ENCODE measurements around the gene SLC22A13. TPM values are rescaled to one million over a fixed set of nuclear protein-coding genes. Genes with fewer than 3 reads are reported as not detected.

The SLC22A13 gene
- total and polyA plus RNA-seq, 10 of the 15 experiments (the other 5 are each of a cell fraction or from before 2014, with no cell fraction given): 0.03 to 0.19 (median 0.11) TPM; not detected in 5

DNA sequence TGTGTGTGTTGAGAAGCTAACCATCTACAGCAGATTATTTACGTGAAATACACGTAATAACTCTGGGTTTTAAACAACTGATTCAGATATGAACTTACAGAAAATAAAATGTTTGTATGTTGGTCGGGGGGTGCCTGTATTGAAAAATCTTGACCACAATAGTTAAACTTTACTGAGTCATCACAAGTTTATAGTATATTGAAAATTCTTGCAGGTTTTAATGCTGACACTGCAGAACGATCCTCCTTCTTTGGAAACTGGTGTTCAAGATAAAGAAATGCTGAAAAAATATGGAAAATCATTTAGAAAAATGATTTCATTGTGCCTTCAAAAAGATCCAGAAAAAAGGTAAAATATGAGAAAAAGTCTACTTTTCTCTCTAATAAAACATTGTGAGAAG is 41.3 kb upstream of the SLC22A13 start:
- no peaks in the 10 kb centered on the region for H3K79me2 ChIP-seq (ENCODE audit: control insufficient read depth, insufficient read depth, low read length)
- no peak for DNase-seq (ENCODE audit: low read depth, low spot score)
- no peak overlapping the region for H3K27ac ChIP-seq (ENCODE audit: control insufficient read depth, insufficient read depth)
- no peaks in the 10 kb centered on the region for H3K4me1 ChIP-seq (ENCODE audit: control insufficient read depth, insufficient read depth, low read length)
- H2AFZ ChIP-seq (ENCODE audit: control insufficient read depth, low read depth, low read length): no peak overlapping the region
- no peak overlapping the region for H3K9ac ChIP-seq (ENCODE audit: control insufficient read depth, insufficient read depth, low read length)
- ChIA-PET RAD21 (ENCODE audit: unreplicated experiment) (interaction anchor here (1.3 kb wide), 1 partner anchor 60 kb away, joined by 3 read pairs; the partner anchor contains the start of gene OXSR1), CTCF (interaction anchor here (1.0 to 1.1 kb wide), 2 partner anchors 53 to 87 kb away, joined by 3 read pairs; partner anchors contain the start of gene ACAA1), POLR2A (no interaction called here), SMC1A (ENCODE audit: uncharacterized antibody, unreplicated experiment) (interaction anchor here (1.2 to 1.9 kb wide), 2 partner anchors 13 to 93 kb away, joined by 4 to 7 read pairs; no protein-coding TSS in a partner anchor)
- H4K20me1 ChIP-seq (ENCODE audit: control insufficient read depth, insufficient read depth): no peaks in the 10 kb centered on the region
- H3K36me3 ChIP-seq (ENCODE audit: control insufficient read depth in 2 of 2, insufficient read depth in 2 of 2, low read length in 1 of 2): peaks cover 5 to 18% of the 10 kb centered on the region in 2 experiments; a peak in 2 of 4 replicates
- H3K4me2 ChIP-seq (ENCODE audit: control insufficient read depth, insufficient read depth): no peak overlapping the region
- in situ Hi-C loops (cut with MboI): no loop called here
- no peak for ATAC-seq
- H3K27me3 ChIP-seq (replicated peaks in 1 of 2; ENCODE audit: control insufficient read depth in 2 of 2, insufficient read depth in 2 of 2, low read length in 1 of 2): no peaks in the 10 kb centered on the region
- no peaks in the 10 kb centered on the region for H3K9me3 ChIP-seq (replicated peaks; ENCODE audit: control insufficient read depth, insufficient read depth, low read length)
- no peak for FAIRE-seq
- H3K4me3 ChIP-seq: no peak overlapping the region
- intact Hi-C loops (cut with micrococcal nuclease; ENCODE audit: unreplicated experiment): no loop called here
- WGBS (ENCODE audit: insufficient coverage, insufficient replicate concordance, low lambda C conversion rate, missing lambda C conversion rate): 88% methylated on average over 4 of the region's 4 CpGs
- no TSS peak for BruUV-seq (replicated peaks)
- TF ChIP-seq, protein P1, sequence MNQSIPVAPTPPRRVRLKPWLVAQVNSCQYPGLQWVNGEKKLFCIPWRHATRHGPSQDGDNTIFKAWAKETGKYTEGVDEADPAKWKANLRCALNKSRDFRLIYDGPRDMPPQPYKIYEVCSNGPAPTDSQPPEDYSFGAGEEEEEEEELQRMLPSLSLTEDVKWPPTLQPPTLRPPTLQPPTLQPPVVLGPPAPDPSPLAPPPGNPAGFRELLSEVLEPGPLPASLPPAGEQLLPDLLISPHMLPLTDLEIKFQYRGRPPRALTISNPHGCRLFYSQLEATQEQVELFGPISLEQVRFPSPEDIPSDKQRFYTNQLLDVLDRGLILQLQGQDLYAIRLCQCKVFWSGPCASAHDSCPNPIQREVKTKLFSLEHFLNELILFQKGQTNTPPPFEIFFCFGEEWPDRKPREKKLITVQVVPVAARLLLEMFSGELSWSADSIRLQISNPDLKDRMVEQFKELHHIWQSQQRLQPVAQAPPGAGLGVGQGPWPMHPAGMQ (IDR thresholded peaks at IDR 0.05; ENCODE audit: borderline replicate concordance): no peak
- TF ChIP-seq CREM (IDR thresholded peaks at IDR 0.05; ENCODE audit: low read depth) (no peak), NR2F1 (conservative IDR thresholded peaks at IDR 0.05) (no peak), RAD21 (IDR thresholded peaks at IDR 0.05; ENCODE audit: insufficient read depth, low read depth, low read length) (no peak), MYB (IDR thresholded peaks at IDR 0.05; ENCODE audit: borderline replicate concordance, low read depth, low read length) (no peak), MEF2B (IDR thresholded peaks at IDR 0.05; ENCODE audit: partially characterized antibody, poor library complexity, severe bottlenecking) (no peak), SUZ12 (IDR thresholded peaks at IDR 0.05; ENCODE audit: unreplicated experiment) (no peak), CREB1 (IDR thresholded peaks at IDR 0.05; ENCODE audit: low read depth) (no peak)
- TF ChIP-seq, protein P2, sequence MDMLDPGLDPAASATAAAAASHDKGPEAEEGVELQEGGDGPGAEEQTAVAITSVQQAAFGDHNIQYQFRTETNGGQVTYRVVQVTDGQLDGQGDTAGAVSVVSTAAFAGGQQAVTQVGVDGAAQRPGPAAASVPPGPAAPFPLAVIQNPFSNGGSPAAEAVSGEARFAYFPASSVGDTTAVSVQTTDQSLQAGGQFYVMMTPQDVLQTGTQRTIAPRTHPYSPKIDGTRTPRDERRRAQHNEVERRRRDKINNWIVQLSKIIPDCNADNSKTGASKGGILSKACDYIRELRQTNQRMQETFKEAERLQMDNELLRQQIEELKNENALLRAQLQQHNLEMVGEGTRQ (IDR thresholded peaks at IDR 0.05; ENCODE audit: borderline replicate concordance, low read depth, low read length): no peak
- TF ChIP-seq, protein P3, sequence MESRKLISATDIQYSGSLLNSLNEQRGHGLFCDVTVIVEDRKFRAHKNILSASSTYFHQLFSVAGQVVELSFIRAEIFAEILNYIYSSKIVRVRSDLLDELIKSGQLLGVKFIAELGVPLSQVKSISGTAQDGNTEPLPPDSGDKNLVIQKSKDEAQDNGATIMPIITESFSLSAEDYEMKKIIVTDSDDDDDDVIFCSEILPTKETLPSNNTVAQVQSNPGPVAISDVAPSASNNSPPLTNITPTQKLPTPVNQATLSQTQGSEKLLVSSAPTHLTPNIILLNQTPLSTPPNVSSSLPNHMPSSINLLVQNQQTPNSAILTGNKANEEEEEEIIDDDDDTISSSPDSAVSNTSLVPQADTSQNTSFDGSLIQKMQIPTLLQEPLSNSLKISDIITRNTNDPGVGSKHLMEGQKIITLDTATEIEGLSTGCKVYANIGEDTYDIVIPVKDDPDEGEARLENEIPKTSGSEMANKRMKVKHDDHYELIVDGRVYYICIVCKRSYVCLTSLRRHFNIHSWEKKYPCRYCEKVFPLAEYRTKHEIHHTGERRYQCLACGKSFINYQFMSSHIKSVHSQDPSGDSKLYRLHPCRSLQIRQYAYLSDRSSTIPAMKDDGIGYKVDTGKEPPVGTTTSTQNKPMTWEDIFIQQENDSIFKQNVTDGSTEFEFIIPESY (IDR thresholded peaks at IDR 0.05): no peak
- TF ChIP-seq, protein P4, sequence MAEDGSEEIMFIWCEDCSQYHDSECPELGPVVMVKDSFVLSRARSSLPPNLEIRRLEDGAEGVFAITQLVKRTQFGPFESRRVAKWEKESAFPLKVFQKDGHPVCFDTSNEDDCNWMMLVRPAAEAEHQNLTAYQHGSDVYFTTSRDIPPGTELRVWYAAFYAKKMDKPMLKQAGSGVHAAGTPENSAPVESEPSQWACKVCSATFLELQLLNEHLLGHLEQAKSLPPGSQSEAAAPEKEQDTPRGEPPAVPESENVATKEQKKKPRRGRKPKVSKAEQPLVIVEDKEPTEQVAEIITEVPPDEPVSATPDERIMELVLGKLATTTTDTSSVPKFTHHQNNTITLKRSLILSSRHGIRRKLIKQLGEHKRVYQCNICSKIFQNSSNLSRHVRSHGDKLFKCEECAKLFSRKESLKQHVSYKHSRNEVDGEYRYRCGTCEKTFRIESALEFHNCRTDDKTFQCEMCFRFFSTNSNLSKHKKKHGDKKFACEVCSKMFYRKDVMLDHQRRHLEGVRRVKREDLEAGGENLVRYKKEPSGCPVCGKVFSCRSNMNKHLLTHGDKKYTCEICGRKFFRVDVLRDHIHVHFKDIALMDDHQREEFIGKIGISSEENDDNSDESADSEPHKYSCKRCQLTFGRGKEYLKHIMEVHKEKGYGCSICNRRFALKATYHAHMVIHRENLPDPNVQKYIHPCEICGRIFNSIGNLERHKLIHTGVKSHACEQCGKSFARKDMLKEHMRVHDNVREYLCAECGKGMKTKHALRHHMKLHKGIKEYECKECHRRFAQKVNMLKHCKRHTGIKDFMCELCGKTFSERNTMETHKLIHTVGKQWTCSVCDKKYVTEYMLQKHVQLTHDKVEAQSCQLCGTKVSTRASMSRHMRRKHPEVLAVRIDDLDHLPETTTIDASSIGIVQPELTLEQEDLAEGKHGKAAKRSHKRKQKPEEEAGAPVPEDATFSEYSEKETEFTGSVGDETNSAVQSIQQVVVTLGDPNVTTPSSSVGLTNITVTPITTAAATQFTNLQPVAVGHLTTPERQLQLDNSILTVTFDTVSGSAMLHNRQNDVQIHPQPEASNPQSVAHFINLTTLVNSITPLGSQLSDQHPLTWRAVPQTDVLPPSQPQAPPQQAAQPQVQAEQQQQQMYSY (CRISPR knock-in tag; IDR thresholded peaks at IDR 0.05): no peak
